Measurements from ENCODE around the gene VWA8.
"Not testable (repeated sequence)": the region's sequence is repeated elsewhere in the genome, so short reads cannot be mapped to it uniquely, and the experiment has no call there.

VWA8 gene

DNA sequence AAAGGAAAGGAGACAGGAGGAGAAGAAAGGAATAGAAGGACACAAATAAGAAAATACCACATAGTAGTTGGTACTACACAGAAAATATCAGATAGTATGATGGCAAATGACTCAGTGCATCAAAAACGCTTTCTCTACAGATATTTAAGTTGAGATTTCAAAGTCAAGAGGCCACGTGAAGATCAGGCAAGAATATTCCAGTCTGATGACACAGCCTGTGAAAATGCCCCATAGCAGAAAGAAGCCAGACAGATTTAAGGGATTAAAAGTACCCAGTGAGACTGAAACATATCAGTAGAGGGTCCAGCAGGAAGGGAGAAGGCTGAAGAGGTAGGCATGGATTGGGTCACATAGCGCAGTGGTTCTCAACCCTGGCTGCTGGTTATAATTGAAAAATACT lies 113.7 kb downstream of the VWA8 start:
- no peak for DNase-seq

DNA sequence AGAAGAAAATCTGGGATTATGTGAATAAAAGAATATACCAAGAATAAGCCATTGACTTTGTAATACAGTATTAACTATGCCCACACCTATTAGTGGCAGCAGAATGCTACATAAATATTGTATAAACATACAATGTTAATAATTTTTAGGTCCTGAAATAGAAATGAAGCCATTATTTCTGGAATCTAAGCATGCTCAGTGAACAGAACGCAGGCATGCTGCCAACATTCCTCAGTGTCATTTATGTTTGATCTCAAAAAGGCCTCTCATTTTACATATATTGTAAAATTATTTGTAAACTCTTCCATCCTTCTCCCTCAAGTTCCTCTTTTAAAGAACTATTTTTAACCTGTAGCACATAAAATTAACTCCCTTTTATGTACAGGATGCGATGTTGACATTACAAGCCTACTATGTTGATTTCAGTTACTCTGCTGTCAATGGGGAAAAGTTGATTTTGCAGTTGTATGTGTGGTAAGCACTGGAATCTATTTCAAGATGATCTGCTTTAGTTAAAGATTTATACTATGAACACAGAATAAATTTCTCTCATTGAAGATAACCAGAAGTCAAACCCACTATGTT lies 118.8 kb downstream of the VWA8 start:
- DNase-seq = no peak

DNA sequence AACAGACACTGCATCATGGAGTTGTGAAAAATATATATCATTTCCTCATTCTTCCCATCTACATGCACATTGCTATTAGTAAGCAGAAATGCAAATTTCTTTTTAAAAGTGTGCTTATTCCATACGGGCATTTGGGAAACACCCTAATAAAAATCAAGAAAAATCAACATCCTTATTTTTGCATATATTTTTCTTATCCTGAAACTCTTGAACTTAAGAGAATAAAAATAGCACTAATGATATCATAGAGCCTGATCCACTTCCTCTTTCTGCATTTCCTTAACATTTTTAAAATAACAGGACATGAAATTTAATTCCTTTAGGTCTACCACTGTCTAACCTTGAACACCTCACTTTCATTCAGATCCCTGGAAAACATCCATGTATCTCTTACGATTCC lies 123.3 kb downstream of the VWA8 start:
- no peak for DNase-seq

DNA sequence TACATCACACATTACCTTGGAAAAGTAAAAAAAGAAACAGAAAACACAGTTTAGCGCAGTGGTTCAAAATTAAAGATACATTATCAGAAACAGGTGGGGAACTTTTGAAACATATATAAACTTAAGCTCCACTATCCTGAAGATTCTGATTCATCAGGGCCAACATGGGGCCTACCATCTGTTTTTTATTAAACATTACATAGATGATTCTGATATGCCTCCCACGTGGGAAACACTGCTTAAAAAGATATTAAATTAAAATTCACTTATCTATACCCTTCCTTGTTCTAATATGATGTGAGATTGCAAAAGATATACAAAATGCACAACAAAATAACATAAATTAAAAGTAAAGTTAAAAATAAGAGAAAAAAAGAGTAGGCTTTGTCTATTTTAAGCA lies 125.0 kb downstream of the VWA8 start:
- no peak for DNase-seq

DNA sequence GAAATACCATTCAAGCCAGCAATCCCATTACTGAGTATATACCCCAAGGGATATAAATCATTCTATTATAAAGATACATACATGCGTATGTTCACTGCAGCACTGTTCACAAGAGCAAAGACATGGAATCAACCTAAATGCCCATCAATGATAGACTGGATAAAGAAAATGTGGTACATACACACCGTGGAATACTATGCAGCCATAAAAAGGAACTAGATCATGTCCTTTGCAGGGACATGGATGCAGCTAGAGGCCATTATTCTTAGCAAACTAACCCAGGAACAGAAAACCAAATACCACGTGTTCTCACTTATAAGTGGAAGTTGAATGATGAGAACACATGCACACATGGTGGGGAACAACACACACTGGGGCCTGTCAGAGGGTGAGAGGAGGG lies 126.2 kb downstream of the VWA8 start:
- not testable (repeated sequence) for DNase-seq

DNA sequence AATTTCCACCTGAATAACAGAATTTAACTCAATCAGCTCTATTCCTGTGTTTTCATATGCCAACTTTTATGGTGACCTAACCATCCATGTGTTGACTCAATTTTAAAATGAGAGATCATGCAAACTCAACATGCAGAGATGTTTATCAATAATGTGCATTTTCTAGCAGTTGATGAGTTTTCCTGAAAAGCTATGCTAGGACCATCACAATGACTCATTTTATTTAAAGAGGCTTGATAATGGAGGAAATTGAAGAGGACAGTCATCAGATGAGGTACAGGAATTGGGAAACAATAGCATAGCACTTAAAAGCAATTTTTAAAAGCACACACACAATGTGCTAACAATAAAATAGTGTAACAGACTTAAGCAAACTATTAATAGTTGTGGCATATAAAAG lies 127.1 kb downstream of the VWA8 start:
- no peak for DNase-seq

DNA sequence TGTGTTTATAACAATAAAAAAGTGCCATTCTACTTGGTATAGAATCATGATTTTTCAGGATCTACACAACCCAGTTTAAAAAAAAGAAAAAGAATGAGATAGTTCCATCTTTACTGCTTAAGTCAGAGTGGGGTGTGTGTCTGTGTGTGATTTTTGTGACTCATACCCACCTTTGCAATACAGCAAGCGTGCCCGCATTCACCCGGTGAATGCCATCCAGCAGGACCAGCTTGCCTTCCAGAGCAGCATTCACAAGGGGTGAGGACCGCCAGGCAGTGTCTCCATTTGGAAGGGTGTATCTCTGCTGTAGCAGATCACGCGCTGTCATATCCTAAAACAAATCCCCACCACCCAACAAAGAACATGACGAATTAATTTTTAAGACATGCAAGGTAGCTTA lies 127.7 kb downstream of the VWA8 start:
- DNase-seq = no peak

DNA sequence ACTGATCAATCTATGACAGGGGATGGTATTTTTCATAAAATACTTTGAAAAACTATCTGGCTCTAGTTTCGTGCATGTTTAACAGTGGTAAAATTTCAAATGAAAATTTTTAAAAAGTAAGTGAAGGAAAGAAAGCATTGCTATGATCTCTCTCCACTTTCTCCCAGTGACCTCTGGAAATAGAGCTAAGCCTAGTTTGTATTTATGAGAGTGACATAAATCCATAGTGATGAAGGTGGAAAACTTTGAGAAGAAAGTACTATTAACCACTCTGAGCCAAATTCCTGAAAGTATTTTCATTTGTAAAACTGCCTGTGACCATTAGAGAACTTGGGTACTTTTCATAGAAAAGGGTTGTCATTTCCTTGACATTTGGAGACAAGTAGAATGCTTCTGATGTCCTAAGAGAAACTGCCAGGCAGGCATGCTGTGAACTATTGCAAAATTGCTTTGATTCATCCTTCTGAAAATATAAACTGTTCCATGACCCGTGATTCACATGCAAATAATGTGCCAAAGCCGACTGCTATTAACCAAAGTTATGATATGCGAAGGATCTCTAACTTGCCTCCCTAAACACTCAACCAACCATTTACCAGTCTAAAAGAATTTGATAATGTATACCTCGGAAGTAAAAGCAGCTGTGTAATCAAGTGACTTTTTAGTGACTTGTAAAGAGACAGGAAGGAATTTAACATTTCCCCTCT lies 133.2 kb downstream of the VWA8 start:
- no peak for DNase-seq

DNA sequence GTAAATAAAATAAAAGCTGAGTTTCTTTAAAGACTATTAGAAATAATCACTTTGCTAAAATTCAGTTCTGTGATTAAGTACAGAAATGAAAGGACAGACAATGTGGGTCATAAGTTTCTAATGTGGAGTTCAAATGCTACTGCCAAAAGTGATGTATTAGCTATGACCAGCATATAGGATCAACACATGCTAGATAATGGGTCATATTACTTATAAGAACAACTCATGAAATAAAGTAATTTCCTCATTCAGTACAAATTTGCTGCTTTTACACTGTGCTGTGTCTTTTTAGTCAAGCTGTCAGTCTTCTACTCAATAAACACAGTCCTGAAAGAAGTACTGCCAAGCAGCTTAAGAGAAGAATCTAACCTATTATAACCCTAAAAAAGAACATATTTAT lies 135.2 kb downstream of the VWA8 start:
- DNase-seq = no peak

DNA sequence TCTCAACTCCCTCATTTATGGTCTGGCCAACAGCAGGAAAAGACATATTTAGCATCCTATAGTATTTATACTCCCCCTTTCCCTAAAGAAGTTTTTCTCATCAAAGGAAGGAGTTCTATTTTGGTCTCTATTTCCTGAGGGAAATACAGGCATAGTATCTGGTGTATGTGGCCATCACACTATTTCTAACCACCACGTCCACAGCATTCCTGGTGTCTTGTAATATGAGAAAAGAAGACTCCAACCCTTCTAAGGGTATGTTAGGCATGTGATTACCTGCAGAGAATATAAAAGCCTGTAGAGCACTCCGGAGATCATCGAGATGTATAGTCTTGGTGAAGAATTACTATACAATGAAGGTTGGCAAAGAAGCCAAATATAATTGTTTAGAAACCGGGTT lies 137.4 kb downstream of the VWA8 start:
- DNase-seq = no peak

DNA sequence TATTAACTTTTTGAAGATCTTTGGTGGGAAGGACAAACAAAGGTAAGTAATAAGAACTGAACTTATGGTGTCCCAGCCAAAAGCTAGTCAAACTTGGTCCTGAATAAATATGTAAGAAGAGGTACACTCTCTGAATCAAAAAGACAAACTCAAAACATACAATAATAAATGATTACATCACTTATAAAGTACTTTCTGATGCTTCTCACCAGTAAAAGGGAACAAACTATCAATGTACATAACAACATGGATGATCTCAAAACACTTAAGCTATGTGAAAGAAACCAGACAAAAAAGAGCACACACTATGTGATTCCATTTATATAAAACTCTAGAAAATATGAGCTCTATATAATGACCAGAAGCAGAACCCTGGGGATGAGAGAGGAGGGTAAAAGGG lies 138.3 kb downstream of the VWA8 start:
- DNase-seq = no peak

DNA sequence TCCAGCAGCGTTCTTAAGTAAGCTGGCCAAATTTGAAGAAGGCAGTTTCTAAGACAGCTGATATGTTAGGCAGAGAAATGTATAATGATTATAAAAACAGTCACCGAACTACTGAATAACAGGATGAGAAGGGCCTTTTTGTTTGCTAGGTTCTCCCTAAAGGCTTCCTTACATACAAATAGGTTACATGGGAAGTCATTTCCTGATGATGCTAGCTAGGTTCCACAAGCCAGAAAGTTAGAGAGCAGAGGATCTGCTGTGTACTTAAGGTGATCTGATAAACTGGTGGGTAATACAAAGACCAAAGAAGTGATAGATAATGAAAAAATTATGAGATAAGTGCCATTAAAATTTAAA lies 139.7 kb downstream of the VWA8 start:
- DNase-seq = no peak

DNA sequence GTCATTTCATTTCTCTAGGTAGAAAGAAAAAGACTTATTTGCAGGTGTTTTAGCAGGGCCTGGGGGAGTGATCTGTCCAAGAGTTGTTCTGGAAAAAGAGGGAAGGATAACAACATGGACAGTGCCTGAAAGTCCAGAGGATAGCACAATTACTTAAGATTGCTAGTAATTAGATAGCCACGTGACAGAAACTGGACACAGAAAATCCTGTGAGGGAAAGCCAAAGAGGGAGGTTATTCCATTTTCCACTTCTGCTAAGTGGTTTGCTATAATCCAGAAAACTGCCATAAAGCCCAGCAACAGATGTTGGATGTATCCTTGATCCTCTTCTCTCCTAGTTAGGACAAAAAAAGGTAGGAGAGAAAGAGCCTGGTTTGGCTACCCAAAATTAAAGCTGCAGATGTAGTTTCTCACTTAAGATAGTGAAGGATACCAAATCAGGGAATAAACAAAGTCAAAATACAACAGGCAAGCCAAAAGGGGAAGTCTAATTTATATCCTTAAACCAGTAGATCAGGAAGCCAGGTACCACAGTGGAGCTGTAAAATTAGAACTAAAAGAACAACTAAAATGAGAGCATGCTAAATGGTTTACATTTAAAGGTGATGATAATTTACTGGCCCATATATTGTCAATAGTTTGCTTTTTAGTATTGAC lies 140.2 kb downstream of the VWA8 start:
- no peak for DNase-seq

DNA sequence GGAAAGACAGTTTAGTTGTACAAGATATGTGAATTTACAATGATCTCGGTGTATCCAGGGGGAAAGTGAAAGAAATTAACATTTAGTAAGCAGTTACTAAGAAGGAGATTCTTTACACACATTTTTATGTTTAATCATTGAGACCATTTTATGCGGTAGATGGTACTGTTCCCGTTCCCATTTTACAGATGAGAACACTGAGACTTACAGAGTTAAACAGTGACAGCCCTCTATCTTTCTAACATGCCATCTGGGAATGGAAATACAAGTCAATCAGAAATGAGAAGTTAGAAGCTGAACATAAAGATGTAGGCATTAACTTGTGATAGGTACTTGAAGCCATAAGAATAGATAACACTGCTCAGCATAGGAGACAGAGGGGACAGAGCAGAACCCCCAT lies 144.9 kb downstream of the VWA8 start:
- DNase-seq = no peak

DNA sequence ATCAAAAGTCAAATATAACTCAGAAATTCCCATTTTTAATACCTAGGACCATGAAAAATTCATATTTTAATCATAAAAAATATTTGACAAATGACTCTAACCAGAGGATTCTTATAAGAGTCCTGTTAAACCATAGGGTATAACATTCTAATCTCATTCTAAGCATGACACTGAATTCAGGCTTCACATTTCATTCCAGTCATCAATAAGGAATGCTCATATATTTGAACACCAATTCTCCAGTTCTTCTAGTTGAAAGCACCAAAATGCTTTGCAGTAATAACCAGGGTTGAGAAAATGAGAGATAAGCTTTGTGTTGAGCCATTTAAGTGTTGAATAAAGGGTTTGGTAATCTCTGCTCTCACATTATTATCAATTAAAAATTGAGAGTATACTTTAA lies 147.5 kb downstream of the VWA8 start:
- no peak for DNase-seq

DNA sequence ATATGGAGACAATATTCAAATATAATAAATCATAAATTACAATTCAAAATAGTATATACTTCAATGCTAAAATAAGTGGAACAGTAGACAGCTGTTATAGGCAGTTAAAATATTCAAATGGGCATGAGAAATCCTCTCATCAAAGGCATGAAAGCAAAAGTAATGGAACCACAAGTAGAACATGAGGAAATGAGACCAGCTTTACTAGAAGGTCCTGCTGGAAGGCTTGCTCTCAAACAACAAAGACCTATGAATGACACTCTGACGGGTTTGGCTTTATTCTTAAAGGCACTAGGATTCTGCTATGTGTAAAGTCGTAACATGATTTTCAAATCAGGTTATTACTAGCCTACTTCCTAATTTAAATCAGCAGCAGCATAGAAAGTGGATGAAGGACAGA lies 148.1 kb downstream of the VWA8 start:
- DNase-seq = no peak

DNA sequence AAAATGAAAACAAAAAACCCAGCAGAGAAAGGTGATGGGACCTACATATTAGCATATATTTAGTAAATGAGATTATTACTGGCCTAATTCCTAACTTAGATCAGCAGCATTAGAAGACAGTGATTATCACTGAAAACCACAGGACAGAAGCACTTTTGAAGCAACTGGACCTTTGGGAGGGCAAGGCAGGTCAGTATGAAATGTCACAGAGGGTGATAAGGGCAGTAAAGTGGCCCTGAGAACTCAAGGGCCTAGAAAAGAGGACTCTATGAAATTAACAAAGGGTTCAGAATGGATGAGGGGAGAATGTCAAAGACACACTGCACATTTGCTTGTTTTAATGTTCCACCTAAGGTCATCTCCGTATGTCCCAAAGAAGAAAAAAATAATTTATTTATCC lies 148.7 kb downstream of the VWA8 start:
- DNase-seq = no peak

DNA sequence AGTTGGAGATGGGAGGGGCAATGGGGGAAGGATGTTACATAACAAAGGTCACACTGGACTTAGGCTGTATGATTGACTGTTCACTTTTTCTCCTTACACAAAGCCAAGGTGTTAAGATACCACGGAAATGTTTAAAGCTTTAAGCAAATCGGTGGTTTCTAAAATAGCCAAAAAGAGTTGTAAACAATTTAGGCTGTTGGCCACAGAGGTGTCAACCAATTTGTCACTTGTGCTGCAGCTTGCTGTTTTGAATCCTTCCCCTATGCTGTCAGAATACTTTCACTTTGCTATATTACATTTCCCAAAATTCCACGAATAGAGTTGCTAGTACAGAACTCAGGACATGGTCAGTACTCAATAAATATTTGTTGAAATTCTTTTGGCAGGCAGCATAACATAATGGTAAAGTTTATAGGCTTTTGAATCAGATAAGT lies 149.3 kb downstream of the VWA8 start:
- DNase-seq = no peak

DNA sequence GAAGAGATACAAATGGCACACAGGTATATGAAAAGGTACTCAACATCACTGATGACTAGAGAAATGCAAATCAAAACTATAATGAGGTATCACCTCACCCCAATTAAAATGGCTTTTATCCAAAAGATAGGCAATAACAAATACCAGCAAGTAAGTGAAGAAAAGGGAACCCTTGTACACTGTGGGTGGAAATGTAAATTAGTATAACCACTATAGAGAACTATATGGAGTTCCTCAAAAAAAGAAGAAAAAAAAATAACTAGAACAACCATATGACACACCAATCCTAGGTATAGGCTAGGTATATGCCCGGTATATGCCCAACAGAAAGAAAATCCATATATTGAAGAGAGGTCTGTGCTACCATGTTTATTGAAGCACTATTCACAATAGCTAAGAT lies 150.9 kb downstream of the VWA8 start:
- DNase-seq = no peak

DNA sequence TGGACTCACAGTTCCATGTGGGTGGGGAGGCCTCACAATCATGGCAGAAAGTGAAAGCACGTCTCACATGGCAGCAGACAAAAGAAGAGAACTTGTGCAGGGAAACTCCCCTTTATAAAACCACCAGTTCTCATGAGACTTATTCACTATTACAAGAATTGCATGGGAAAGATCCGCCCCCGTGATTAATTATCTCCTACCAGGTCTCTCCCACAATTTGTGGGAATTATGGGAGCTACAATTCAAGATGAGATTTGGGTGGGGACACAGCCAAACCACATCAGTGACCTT lies 157.5 kb downstream of the VWA8 start:
- peak; percentile 2 to 19 for DNase-seq

DNA sequence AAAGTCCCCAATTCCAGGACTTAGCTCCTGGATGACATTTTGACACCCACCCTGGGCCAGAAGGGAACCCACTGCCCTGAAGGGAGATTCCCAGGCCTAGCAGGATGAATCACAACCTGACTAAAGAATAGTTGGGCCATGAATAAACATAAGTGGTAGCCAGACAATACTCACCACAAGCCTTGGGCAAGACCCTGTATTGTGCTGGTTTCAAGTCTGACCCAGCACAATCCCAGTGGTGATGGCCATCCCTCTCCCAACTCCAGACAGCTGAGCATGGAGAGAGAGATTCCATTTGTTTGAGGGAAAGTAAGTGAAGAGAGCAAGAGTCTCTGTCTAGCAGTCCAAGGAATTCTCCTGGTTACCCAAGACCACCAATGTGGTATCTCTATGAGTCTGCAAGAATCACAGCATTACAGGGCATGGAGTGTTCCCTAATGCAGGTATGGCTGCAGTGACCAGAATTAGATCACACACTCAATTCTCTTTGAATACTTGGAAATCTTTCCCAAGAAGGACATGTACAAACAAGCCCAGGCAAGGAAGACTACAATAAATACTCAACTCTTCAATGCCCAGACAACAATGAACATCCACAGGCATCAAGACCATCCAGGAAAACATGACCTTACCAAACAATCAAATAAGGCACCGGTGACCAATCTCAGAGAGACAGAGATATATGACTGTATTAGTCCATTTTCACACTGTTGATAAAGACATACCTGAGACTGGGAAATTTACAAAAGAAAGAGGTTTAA lies 158.0 kb downstream of the VWA8 start:
- DNase-seq = no peak

DNA sequence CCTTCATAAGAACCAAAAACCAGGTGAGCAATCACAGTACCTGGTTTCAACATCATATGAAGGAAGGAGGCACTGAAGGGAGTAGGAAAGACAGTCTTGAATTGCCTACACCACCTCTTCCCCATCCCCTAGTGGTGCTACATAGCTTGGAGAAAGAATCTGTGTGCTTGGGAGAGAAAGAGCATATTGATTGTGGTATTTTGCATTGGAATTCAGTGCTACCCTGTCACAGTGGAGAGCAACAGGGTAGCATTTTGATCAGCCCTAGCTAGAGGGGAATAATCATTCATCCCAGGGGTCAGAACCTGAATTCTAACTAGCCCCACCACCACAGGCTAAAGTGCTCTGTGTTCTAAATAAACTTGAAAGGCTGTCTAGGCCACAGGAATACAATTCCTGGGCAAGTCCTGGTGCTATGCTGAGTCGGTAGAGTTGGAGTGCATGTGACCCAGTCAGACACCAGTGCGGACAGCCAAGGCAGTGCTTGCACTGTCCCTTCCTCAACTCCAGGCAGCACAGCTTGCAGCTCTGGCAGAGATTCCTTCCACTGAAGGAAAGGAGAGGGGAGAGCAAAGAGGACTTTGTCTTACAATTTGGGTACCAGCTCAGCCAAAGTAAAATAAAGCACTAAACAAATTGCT lies 158.7 kb downstream of the VWA8 start:
- DNase-seq = no peak

DNA sequence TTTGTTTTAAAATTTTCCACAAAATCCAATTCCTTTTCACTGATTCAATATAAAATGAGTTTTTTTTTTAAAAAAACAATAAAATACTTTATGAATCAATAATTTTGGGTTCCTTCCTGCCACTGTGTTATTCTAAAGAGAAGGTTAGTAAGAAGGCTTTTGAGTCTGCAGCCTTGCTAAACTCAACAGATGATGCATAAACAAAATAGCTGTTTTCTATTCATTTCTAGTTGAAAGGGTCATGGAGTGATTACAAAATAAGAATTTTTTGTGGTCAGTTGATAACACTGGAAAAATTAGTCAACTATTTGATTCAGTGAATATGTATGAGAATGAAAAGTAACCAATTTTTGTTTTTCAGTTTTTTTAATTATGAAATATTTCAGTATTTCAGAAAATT lies 169.9 kb downstream of the VWA8 start:
- DNase-seq = no peak

DNA sequence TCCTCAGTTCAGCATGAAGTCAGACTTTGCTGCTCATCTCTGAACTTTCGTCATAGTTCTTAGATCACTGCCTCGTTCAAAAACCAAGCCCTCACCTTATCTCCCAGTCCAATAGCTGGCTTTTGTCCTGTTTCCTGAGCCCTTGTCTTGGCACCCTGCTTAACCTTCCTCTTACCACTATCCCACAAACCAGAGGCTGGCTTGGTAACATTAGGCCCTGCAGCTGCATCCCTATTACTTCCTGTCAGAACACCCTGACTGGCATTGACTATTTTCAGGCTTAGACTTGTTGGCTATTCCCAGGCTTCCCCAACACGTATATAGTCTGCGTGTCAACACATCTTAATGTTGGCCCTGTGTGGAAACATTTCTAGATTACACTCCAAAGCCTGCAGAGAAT lies 172.4 kb downstream of the VWA8 start:
- no peak for DNase-seq
